Measurements from ENCODE around the gene ESD. TPM values are rescaled to one million over a fixed set of nuclear protein-coding genes. Genes with fewer than 3 reads are reported as not detected.
A peak's percentile ranks its signal among the peaks of the same experiment; 100 is the strongest.

The ESD gene
- total RNA-seq, 1 experiment from 2014 or later, result 58.7 TPM

DNA sequence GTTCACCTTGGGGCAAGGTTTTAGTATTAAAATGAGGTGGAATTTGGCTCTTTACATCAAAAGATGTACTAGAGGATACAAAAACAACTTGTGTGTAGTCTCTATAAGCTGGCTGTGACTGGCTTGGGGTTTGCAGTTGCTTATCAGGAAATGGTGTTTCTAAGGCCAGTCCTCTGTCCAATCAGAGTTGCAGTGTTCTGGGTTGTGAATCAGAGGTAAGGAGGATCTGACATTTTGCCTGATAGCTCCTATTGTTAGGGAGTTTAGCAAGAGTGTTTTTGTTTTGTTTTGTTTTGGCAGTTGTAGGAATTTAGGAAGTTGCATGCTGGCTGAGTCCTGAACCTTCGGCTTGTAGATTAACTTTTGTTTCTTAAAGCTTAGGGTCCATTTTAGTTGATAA lies 20.1 kb upstream of the ESD start:
- ATAC-seq (peak; percentile 75), DNase-seq (ENCODE audit: low spot score) (no peak)
- Mint-ChIP-seq H3K4me3 (no peak overlapping the region), H3K4me1 (peaks cover 12% of the 10 kb centered on the region), H3K27me3 (ENCODE audit: low read depth) (no peaks in the 10 kb centered on the region), H3K27ac (no peak overlapping the region), H3K9me3 (peaks cover 13% of the 10 kb centered on the region), H3K36me3 (peaks cover 8% of the 10 kb centered on the region)
- ChIA-PET POLR2A (no interaction called here), CTCF (no interaction called here)
- TF ChIP-seq NFE2L1 (CRISPR knock-in tag; IDR thresholded peaks at IDR 0.05) (no peak), TEAD4 (CRISPR knock-in tag; IDR thresholded peaks at IDR 0.05) (no peak), GTF2I (CRISPR knock-in tag; conservative IDR thresholded peaks at IDR 0.05) (no peak), GABPB1 (CRISPR knock-in tag; IDR thresholded peaks at IDR 0.05) (no peak), ZNF423 (CRISPR knock-in tag; IDR thresholded peaks at IDR 0.05) (no peak), FOXK1 (CRISPR knock-in tag; IDR thresholded peaks at IDR 0.05) (no peak), HMGA2 (CRISPR knock-in tag; IDR thresholded peaks at IDR 0.05) (no peak), CREM (CRISPR knock-in tag; IDR thresholded peaks at IDR 0.05) (no peak), SP1 (CRISPR knock-in tag; conservative IDR thresholded peaks at IDR 0.05) (no peak), MYBL2 (CRISPR knock-in tag; IDR thresholded peaks at IDR 0.05) (no peak)
- TF ChIP-seq, protein P1, sequence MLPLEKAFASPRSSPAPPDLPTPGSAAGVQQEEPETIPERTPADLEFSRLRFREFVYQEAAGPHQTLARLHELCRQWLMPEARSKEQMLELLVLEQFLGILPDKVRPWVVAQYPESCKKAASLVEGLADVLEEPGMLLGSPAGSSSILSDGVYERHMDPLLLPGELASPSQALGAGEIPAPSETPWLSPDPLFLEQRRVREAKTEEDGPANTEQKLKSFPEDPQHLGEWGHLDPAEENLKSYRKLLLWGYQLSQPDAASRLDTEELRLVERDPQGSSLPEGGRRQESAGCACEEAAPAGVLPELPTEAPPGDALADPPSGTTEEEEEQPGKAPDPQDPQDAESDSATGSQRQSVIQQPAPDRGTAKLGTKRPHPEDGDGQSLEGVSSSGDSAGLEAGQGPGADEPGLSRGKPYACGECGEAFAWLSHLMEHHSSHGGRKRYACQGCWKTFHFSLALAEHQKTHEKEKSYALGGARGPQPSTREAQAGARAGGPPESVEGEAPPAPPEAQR (CRISPR knock-in tag; IDR thresholded peaks at IDR 0.05), result no peak
- TF ChIP-seq, protein P2, sequence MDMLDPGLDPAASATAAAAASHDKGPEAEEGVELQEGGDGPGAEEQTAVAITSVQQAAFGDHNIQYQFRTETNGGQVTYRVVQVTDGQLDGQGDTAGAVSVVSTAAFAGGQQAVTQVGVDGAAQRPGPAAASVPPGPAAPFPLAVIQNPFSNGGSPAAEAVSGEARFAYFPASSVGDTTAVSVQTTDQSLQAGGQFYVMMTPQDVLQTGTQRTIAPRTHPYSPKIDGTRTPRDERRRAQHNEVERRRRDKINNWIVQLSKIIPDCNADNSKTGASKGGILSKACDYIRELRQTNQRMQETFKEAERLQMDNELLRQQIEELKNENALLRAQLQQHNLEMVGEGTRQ (CRISPR knock-in tag; IDR thresholded peaks at IDR 0.05), result no peak
- TF ChIP-seq, protein P3, sequence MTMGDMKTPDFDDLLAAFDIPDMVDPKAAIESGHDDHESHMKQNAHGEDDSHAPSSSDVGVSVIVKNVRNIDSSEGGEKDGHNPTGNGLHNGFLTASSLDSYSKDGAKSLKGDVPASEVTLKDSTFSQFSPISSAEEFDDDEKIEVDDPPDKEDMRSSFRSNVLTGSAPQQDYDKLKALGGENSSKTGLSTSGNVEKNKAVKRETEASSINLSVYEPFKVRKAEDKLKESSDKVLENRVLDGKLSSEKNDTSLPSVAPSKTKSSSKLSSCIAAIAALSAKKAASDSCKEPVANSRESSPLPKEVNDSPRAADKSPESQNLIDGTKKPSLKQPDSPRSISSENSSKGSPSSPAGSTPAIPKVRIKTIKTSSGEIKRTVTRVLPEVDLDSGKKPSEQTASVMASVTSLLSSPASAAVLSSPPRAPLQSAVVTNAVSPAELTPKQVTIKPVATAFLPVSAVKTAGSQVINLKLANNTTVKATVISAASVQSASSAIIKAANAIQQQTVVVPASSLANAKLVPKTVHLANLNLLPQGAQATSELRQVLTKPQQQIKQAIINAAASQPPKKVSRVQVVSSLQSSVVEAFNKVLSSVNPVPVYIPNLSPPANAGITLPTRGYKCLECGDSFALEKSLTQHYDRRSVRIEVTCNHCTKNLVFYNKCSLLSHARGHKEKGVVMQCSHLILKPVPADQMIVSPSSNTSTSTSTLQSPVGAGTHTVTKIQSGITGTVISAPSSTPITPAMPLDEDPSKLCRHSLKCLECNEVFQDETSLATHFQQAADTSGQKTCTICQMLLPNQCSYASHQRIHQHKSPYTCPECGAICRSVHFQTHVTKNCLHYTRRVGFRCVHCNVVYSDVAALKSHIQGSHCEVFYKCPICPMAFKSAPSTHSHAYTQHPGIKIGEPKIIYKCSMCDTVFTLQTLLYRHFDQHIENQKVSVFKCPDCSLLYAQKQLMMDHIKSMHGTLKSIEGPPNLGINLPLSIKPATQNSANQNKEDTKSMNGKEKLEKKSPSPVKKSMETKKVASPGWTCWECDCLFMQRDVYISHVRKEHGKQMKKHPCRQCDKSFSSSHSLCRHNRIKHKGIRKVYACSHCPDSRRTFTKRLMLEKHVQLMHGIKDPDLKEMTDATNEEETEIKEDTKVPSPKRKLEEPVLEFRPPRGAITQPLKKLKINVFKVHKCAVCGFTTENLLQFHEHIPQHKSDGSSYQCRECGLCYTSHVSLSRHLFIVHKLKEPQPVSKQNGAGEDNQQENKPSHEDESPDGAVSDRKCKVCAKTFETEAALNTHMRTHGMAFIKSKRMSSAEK (CRISPR knock-in tag; IDR thresholded peaks at IDR 0.05; ENCODE audit: borderline replicate concordance), result no peak
- TF ChIP-seq, protein P4, sequence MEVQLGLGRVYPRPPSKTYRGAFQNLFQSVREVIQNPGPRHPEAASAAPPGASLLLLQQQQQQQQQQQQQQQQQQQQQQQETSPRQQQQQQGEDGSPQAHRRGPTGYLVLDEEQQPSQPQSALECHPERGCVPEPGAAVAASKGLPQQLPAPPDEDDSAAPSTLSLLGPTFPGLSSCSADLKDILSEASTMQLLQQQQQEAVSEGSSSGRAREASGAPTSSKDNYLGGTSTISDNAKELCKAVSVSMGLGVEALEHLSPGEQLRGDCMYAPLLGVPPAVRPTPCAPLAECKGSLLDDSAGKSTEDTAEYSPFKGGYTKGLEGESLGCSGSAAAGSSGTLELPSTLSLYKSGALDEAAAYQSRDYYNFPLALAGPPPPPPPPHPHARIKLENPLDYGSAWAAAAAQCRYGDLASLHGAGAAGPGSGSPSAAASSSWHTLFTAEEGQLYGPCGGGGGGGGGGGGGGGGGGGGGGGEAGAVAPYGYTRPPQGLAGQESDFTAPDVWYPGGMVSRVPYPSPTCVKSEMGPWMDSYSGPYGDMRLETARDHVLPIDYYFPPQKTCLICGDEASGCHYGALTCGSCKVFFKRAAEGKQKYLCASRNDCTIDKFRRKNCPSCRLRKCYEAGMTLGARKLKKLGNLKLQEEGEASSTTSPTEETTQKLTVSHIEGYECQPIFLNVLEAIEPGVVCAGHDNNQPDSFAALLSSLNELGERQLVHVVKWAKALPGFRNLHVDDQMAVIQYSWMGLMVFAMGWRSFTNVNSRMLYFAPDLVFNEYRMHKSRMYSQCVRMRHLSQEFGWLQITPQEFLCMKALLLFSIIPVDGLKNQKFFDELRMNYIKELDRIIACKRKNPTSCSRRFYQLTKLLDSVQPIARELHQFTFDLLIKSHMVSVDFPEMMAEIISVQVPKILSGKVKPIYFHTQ (CRISPR knock-in tag; IDR thresholded peaks at IDR 0.05), result no peak
- TF ChIP-seq, protein P5, sequence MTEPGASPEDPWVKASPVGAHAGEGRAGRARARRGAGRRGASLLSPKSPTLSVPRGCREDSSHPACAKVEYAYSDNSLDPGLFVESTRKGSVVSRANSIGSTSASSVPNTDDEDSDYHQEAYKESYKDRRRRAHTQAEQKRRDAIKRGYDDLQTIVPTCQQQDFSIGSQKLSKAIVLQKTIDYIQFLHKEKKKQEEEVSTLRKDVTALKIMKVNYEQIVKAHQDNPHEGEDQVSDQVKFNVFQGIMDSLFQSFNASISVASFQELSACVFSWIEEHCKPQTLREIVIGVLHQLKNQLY (CRISPR knock-in tag; IDR thresholded peaks at IDR 0.05), result no peak
- TF ChIP-seq, protein P6, sequence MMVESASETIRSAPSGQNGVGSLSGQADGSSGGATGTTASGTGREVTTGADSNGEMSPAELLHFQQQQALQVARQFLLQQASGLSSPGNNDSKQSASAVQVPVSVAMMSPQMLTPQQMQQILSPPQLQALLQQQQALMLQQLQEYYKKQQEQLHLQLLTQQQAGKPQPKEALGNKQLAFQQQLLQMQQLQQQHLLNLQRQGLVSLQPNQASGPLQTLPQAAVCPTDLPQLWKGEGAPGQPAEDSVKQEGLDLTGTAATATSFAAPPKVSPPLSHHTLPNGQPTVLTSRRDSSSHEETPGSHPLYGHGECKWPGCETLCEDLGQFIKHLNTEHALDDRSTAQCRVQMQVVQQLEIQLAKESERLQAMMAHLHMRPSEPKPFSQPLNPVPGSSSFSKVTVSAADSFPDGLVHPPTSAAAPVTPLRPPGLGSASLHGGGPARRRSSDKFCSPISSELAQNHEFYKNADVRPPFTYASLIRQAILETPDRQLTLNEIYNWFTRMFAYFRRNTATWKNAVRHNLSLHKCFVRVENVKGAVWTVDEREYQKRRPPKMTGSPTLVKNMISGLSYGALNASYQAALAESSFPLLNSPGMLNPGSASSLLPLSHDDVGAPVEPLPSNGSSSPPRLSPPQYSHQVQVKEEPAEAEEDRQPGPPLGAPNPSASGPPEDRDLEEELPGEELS (CRISPR knock-in tag; IDR thresholded peaks at IDR 0.05), result no peak
- TF ChIP-seq, protein P7, sequence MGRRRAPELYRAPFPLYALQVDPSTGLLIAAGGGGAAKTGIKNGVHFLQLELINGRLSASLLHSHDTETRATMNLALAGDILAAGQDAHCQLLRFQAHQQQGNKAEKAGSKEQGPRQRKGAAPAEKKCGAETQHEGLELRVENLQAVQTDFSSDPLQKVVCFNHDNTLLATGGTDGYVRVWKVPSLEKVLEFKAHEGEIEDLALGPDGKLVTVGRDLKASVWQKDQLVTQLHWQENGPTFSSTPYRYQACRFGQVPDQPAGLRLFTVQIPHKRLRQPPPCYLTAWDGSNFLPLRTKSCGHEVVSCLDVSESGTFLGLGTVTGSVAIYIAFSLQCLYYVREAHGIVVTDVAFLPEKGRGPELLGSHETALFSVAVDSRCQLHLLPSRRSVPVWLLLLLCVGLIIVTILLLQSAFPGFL (CRISPR knock-in tag; IDR thresholded peaks at IDR 0.05; ENCODE audit: borderline replicate concordance), result no peak
- TF ChIP-seq, protein P8, sequence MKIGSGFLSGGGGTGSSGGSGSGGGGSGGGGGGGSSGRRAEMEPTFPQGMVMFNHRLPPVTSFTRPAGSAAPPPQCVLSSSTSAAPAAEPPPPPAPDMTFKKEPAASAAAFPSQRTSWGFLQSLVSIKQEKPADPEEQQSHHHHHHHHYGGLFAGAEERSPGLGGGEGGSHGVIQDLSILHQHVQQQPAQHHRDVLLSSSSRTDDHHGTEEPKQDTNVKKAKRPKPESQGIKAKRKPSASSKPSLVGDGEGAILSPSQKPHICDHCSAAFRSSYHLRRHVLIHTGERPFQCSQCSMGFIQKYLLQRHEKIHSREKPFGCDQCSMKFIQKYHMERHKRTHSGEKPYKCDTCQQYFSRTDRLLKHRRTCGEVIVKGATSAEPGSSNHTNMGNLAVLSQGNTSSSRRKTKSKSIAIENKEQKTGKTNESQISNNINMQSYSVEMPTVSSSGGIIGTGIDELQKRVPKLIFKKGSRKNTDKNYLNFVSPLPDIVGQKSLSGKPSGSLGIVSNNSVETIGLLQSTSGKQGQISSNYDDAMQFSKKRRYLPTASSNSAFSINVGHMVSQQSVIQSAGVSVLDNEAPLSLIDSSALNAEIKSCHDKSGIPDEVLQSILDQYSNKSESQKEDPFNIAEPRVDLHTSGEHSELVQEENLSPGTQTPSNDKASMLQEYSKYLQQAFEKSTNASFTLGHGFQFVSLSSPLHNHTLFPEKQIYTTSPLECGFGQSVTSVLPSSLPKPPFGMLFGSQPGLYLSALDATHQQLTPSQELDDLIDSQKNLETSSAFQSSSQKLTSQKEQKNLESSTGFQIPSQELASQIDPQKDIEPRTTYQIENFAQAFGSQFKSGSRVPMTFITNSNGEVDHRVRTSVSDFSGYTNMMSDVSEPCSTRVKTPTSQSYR (CRISPR knock-in tag; IDR thresholded peaks at IDR 0.05), result no peak
- TF ChIP-seq, protein P9, sequence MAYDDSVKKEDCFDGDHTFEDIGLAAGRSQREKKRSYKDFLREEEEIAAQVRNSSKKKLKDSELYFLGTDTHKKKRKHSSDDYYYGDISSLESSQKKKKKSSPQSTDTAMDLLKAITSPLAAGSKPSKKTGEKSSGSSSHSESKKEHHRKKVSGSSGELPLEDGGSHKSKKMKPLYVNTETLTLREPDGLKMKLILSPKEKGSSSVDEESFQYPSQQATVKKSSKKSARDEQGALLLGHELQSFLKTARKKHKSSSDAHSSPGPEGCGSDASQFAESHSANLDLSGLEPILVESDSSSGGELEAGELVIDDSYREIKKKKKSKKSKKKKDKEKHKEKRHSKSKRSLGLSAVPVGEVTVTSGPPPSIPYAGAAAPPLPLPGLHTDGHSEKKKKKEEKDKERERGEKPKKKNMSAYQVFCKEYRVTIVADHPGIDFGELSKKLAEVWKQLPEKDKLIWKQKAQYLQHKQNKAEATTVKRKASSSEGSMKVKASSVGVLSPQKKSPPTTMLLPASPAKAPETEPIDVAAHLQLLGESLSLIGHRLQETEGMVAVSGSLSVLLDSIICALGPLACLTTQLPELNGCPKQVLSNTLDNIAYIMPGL (CRISPR knock-in tag; IDR thresholded peaks at IDR 0.05), result no peak

All from WTC11 (cell line).